T-helper 22 cell (primary cell): ENCODE measurements around the gene CTPS1.

ENCODE experiments used
- DNase-seq: peaks from one replicate; pipeline ENCODE4 v3.0.0-alpha.2; 2020; ENCODE audit warnings: low read depth

Gene CTPS1, protein sequence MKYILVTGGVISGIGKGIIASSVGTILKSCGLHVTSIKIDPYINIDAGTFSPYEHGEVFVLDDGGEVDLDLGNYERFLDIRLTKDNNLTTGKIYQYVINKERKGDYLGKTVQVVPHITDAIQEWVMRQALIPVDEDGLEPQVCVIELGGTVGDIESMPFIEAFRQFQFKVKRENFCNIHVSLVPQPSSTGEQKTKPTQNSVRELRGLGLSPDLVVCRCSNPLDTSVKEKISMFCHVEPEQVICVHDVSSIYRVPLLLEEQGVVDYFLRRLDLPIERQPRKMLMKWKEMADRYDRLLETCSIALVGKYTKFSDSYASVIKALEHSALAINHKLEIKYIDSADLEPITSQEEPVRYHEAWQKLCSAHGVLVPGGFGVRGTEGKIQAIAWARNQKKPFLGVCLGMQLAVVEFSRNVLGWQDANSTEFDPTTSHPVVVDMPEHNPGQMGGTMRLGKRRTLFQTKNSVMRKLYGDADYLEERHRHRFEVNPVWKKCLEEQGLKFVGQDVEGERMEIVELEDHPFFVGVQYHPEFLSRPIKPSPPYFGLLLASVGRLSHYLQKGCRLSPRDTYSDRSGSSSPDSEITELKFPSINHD

DNA sequence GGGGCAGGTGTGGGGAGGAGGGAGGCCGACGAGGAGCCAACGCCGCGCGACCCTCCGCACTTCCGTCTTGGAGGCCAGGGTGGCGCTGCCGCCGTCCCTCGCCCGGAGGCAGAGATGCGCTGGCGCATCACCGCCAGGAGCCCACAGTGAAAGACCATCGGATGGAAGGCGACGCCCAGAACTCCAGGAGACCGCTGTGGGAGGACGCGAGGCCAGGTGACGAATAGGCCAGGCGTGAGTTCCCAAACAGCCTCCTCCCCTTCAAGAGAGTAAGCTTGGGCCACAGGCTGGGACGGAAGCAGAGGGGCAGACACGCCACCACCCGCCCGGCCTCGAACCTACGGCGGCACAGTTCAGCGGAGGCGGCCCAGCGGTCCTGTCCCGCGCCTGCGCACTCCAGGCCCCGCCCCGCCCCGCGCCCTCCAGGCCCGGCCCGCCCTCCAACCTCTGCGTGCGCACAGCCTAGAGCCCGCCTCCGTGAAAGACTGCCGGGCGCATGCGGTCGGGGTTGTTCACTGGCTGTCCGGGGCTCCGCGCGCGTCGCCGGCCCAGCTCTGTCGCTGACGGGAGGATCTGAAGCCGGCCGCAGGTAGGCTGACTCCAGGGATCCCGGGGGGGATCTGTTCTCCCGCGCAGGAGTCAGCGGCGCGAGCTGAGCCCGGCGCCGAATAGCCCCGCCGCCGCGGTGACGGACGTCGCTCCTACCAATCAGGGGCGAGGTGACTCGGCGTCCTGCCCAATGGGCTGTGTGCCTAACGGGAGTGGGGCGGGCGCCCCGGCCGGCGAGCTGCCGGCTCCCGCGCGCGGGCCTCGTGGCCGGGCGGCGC is at the start of gene CTPS1:
CTPS1 (plus strand) TSS at position 456 of the 827 bp plus-strand sequence. CDS start 3,595 bp downstream, outside the sequence.
- peak; percentile 89 for DNase-seq

DNA sequence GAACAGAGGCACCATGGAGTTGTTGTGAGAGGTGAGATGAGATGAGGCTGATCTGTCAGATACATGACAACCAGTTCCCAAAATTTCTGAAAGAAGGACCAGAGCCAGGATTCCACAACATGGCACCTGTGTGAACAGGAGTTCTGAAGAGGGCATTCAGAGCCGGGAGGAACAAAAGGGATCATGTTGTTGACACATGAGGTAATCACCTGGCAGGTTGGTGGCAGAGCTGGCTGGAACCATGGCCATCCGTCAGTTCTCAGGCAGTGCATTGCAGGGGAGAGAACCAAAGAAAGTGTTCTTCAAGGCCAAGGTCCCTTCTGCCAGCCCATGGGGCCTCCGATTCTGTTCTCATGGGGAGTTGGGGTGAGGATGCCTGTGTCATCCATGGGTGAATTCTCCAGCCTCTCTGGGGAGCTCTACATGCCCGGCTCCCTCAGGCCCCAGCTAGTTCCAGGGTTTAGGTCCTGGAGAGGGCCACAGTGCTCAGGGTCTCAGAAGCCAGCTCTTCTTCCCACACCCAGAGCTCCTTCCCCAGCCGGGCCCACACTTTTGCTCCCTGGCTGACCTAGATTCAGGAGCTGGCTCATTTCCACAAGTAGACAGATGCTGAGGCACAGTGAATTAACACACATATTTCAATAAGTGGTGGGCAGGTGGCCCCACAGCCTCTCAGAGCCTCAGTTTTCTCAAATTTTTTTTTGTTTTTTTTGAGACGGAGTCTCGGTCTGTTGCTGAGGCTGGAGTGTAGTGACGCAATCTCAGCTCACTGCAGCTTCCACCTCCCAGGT is 49.1 kb upstream of the CTPS1 start:
- DNase-seq: no peak

DNA sequence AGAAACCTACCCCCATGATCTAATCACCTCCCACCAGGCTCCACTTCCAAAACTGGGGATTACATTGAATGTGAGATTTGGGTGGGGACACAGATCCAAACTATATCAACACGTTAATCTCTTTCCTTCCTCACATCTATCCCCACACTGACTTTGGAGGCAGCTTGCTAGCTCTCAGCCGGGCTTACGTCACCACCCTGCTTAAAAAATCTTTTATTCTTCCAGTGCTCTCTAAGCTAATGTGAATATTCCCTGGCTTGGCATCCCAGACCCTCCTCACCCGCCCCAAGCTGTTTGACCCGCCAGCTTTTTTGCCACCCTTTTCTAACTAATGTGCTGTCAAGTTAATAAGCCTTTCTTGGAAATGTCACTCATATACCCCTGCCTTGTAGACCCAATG is 47.9 kb upstream of the CTPS1 start:
- no peak for DNase-seq

DNA sequence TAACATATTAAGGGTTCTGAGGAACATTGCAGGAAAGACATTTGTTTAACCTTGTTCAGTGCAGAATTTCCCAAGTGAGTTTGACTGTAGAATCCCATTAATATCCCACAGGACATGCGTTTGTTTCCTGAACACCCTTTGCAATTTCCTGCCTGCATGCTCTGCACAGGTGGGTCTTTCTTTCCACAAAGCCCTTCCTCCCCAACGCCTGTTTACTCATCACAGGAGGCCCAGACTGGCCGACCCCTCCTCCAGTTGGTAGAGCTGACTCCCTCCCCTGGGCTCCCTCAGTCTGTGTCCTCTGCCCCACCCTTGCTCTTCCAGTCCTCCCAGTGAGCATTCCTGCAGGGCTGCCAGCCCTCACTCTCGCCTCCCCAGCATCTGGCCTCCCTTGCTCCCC is 47.5 kb upstream of the CTPS1 start:
- DNase-seq: no peak

DNA sequence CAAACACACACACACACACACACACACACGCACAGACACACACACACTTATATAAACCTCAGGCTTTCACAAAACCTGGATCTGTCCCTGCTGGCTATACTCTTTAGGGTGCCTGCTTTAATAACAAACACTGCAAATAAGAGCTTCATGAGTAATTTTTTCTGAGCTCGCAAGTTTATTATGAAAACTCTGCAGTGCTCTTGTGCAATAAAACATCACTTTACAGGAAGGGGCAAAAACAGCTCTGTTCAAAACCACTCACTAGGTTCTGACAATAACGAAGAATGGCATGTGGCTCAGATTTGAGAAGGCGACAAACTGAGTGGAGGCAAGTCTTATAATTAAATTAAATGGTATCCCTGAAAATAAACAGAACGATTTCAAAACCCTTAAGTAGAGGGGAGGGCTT is 42.6 kb upstream of the CTPS1 start:
- no peak for DNase-seq

DNA sequence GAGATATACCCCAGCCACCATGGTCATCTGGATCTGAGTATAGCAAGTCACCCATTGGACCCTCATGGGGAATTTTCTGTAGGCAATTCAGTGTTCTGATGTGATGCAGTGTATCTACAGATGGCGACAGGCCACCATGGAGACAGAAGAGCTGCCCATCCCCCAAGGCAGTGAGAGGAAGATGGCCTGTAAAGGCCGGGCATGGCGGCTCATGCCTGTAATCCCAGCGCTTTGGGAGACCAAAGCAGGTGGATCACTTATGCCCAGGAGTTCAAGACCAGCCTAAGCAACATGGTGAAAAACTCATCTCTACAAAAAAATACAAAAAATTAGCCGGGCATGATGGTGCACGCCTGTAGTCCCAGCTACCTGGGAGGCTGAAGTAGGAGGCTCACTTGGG is 41.1 kb upstream of the CTPS1 start:
- DNase-seq: no peak

DNA sequence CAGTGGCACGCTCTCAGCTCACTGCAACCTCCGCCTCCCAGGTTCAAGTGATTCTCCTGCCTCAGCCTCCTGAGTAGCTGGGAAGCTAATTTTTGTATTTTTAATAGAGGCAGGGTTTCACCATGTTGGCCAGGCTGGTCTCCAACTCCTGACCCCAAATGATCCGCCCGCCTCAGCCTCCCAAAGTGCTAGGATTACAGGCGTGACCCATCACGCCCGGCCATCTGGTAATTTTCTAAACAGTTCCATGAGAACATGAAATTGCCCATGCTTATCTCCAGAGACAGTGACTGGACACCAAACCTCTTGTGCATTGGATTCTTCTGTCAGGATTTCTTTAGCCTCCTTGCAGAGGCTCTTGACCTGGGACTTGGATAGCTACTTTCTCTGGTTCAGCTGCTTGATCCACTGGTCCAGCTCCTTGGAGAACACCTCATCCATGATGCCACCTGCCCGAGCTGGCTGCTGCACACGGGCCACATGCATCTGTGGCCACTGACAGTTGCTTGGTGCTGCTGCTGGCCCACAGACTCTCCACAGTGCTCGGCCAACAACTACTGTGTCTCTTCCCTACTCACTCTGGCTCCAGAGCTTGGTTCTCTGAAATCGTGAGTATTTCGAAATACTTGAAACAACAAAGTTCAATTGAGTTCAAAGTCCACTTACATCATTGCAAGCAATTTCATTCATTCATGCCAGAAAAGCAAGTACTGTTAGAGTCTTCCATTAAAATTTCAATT is 40.0 kb upstream of the CTPS1 start:
- DNase-seq: no peak

DNA sequence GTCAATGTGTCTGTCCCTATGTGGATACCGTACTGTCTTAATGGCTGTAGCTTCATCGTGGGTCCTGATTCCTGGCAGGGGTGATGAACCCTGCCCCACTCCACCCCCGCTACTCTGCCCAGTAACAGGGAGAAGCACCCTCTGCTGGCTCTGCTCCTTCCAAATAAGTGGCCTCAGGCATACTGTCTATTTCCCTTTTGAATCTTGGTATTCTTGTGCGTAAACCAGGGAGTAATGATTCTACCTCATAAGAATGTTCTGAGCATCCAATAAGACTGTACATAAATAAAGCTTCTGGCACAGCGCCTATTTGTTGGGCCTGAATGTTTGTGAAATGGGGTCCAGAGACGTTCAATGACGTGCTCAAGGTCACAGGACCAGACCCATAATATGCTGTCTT is 35.2 kb upstream of the CTPS1 start:
- no peak for DNase-seq

DNA sequence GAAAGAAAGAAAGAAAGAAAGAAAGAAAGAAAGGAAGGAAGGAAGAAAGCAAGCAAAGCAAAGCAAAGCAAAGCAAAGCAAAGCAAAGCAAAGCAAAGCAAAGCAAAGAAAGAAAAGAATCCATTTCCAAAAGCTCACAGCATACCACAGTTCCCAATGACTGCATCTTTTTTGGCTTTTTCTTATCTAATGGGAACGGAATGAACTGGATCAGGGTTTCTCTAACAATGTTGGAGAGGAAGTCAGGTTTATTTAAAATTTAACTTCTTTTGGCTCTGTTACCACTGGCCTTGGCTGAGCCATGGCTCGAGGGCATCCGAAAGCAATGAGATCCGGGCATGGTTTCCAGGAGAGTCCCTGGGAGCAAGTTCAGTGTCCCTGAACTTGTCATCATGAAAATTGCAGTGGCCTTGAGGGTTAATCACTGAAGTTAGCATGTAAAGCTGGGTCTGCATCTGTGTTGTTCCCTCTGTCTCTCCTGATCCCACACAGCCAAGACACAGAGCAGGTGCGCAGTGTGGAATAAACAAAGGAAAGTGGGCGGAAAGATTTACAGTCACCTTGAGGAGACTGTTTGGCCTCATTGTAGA is 34.6 kb upstream of the CTPS1 start:
- DNase-seq: no peak

DNA sequence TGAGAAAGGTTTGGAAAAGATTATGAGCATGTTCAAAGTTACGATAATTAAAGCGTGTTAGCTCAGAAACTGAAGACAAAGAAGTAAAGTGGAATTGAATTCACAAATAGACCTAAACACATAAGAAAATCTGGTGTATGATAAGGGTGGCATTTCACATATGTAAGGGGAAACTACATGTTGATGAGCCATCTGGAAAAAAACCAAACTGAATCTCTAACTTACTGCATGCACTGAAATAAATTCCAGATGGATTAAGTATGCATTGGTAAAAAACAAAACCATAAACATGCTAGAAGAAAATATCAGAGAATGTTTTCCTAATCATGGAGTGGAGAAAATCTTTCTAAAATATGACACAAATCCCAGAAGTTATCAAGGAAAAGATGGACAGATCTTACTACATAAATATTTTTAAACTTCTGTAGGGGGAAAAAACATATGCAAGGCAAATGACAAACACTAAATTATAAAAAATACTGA is 34.0 kb upstream of the CTPS1 start:
- no peak for DNase-seq

DNA sequence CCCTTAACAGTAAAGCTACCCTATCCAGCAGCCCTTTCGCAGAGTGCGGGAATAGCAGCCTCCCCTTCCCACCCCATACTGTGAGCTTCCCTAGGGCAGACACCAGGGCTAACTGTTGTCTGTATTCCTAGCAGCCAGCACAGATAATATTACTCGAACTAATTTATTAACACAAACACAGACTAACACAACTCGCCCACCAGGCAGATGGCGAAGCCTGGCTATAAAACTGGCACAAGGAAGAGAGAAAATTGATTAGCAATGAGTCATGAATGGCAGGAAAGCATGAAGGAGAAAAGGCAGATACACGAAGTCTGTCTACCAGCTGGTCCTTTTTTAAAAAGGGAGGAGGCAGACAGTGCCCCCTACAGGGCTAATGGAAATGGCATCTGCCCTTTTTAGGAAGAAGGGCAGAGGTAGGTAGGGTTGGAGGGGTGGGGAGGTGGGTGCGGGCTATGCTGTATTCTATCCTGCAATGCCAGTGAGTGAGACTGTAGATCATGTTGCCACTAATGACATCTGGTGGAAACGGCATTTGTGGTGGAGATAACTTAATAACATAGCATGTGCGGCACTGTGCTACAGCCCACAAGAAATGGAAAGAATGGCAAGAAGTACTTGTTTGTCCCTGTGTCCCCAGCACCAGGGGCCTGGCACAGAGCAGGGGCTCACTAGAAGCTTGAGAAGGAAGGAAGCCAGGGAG is 30.6 kb upstream of the CTPS1 start:
- DNase-seq: peak; percentile 2

DNA sequence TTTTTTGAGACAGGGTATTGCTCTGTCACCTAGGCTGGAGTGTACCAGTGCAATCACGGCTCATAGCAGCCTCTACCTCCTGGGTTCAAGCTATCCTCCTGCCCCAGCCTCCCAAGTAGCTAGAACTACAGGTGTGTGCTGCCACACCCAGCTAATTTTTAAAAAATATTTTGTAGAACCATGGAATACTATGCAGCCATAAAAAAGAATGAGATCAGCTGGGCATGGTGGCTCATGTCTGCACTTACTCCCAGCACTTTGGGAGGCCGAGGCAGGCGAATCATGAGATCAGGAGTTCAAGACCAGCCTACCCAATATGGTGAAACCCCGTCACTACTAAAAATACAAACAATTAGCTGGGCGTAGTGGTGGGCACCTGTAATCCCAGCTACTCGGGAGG is 29.9 kb upstream of the CTPS1 start:
- DNase-seq: no peak

DNA sequence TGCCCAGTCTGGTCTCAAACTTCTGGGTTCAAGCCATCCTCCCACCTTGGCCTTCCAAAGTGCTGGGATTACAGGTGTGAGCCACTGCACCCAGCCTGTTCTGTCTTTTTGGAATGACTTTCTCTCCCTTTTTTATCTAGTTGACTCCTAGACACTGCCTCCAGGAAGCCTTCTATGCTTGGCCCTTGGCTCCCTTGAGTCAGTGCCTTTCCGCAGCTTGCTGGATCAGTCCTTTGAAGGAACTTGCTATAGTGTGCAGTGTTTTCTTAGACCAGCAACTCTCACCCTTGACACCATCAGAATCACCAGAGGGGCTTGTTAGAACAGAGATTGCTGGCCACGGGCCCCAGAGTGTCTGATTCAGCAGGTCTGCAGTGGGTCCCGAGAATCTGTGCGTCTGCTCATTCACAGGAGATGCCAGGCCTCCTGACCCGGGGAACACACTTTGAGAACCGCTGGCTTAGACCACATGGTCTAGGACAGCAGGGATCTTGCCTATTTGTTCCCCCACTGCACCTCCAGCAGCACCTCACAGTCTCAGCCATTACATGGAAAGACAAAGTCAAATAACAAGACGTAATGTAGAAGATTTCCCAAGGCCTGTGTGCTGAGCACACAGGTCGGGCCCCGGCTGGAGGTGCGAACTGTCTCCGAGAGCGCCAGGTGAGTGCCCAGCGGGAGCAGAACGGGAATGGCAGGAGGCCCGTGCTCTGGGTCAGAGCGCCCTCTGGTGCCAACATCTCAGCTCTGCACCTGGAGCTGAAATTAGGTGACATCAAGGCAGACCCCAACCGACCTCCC is 27.4 kb upstream of the CTPS1 start:
- DNase-seq: peak; percentile 17

DNA sequence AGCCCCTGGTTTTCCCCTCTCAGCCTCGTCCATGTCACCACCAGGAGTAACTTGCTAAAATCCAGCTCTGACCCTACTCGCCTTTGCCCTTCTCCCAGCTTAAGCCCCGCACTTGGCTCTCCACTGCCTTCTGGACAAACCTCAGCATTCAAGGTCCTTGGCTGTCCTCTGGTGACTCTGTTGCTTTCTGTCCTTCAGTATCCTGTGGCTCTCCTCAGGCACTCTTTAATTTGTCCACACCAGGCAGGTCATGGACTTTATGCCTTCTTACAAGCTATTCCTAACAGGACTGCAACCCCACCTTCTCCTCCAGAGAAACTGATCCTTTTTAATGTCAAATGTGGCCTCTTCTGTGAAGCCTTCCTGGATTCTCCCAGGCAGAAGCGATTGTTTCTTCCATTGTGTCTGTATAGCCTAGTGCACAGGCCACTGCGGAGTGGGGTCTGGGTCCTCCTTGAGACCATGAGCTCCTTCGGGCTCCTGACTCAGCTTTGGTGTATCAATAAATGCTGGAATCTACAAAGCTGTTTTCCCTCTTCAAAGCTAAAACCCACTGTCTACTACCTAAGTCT is 26.7 kb upstream of the CTPS1 start:
- no peak for DNase-seq

DNA sequence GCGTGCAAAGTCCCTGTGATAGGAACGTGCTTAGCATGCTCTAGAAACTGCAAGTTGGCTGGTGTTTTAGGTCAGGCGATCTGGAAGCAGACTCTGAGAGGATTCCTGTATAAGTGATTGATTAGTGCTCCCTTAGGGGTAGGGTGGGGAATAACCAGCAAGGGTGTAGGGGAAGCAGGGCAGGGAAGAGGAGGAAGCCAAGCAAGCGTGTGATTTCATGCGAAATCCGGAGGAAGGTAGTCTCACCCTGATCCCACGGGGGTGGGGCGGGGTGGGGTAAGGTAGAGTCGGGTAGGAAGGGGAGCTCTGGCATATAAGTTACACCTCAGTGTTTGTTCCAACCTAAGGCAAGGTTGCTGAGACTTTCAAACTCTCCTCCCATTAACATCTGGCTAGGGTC is 24.9 kb upstream of the CTPS1 start:
- no peak for DNase-seq

DNA sequence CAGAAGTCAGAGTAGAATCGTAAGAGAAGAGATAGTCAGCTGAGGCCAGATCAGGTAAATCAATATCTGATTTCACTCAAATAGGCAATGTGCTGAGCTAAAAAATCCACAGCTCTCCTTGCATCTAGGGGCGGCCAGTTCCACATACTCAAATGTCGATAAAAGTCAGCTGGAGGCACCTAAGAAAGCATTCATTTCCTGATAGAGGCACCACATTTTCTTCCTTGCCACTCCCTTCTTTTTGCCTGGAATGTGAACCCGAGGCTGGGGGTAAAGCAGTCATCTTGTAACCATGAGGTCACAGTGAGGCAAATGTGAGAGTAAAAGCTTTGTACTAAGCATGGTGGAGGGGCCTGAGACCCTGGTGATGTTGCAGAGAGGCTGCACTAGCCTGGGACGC is 24.2 kb upstream of the CTPS1 start:
- DNase-seq: no peak

DNA sequence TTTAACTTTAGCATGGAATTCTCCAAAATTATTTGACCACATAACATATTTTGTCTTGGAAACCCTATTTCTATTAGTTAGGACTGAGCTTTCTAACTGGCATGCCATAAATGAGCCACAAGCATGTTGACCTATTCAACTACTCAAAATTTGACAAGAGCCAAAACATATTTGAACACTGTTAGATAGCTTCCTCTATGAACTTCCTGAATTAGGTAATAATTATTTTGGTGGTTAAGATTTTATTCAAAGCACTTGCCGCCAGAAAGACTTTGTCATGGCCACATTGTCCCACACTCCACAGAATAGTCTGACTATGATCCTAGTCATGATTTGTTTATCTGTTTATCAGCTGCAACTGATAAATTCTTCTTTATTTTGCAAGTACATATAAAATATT is 23.1 kb upstream of the CTPS1 start:
- DNase-seq: no peak

DNA sequence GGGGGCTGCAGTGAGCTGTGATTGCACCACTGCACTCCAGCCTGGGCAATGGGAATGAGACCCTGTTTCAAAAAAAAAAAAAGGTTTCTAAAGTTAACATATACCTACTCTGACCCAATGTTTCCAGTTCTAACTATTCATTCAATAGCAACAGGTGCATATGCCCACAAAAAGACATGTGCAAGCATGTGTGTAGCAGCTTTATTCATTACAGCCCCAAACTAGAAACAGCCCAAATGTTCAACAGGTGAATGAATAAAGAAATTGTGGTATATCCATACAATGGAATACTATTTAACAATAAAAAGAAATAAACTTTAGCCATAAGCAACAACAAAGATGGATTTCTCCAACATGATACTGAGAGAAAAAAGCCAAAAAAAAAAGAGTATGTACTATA is 21.3 kb upstream of the CTPS1 start:
- DNase-seq: no peak

DNA sequence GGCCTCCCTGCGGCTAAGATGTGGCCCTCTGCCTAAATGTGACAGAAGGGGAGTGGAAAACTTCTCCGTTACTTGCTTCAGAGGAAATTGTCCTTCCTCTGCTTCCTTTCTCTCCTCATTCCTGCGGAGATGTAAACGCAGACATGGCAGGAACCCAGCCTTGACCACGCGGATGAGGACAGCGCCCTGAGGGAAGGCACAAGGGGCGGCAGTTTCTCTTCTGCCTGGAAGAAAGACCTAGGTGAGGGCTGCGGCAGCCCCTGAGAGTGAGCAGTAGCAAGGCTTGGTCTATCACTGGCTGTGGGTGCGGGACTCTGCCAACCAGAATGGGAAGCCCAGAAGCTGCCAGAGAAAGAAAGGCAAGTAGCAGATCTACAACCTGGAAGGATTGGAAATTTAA is 14.0 kb upstream of the CTPS1 start:
- DNase-seq: no peak
